AG20443 (cell line): ENCODE data around the gene VWA1.
A peak's percentile ranks its signal among the peaks of the same experiment; 100 is the strongest.
"Not testable (repeated sequence)": the region's sequence is repeated elsewhere in the genome, so short reads cannot be mapped to it uniquely, and the experiment has no call there.

Source experiments
- DNase-seq: peaks from one replicate; pipeline ENCODE4 v3.0.0; 2012; ENCODE audit warnings: low spot score, mixed read lengths

Gene VWA1

GRCh38 chr1:1459156-1459555 is 23.7 kb downstream of the VWA1 start:
- not testable (repeated sequence) for DNase-seq

GRCh38 chr1:1459711-1460110 is 24.2 kb downstream of the VWA1 start:
- not testable (repeated sequence) for DNase-seq

GRCh38 chr1:1460540-1461130 is 25.1 kb downstream of the VWA1 start:
- DNase-seq, result no peak

- DNase-seq, result no peak
Measured at GRCh38 chr1:1461721-1462317, 26.3 kb downstream of the VWA1 start.

- DNase-seq, result peak; percentile 40
Measured at GRCh38 chr1:1462318-1462966, 27.0 kb downstream of the VWA1 start.

GRCh38 chr1:1463312-1463711 is 27.8 kb downstream of the VWA1 start:
- DNase-seq, result no peak

- DNase-seq, result not testable (repeated sequence)
Measured at GRCh38 chr1:1468196-1468985, 32.9 kb downstream of the VWA1 start.

- DNase-seq, result no peak
Measured at GRCh38 chr1:1470626-1471388, 35.3 kb downstream of the VWA1 start.

- DNase-seq, result peak; percentile 97
Measured at GRCh38 chr1:1471389-1472052, 36.0 kb downstream of the VWA1 start, which contains the start of gene ATAD3B. TSS of gene ATAD3B (plus strand) at chr1:1471765. CDS start at chr1:1471885, 120 bp downstream.

- DNase-seq, result peak; percentile 19
Measured at GRCh38 chr1:1472053-1472876, 36.8 kb downstream of the VWA1 start.

GRCh38 chr1:1476011-1476410 is 40.5 kb downstream of the VWA1 start:
- not testable (repeated sequence) for DNase-seq

GRCh38 chr1:1477206-1477605 is 41.7 kb downstream of the VWA1 start:
- no peak for DNase-seq

- DNase-seq, result no peak
Measured at GRCh38 chr1:1479547-1480487, 44.3 kb downstream of the VWA1 start.

- not testable (repeated sequence) for DNase-seq
Measured at GRCh38 chr1:1480488-1480867, 45.0 kb downstream of the VWA1 start.

- not testable (repeated sequence) for DNase-seq
Measured at GRCh38 chr1:1481811-1482210, 46.3 kb downstream of the VWA1 start.

GRCh38 chr1:1482856-1483255 is 47.4 kb downstream of the VWA1 start:
- DNase-seq, result no peak

GRCh38 chr1:1483714-1484113 is 48.2 kb downstream of the VWA1 start:
- DNase-seq, result no peak

GRCh38 chr1:1484976-1485750 is 49.7 kb downstream of the VWA1 start:
- DNase-seq, result not testable (repeated sequence)
